CD14-positive monocyte (primary cell): ENCODE data around the gene IL22RA1. TPM values are rescaled to one million over a fixed set of nuclear protein-coding genes. Genes with fewer than 3 reads are reported as not detected.

Source experiments
- DNase-seq, 3 donors: peaks; one replicate each; pipeline ENCODE4 v3.0.0-alpha.2; 2011 to 2022
- H2AFZ ChIP-seq: 2 replicates; pipeline ENCODE4 v1.6.0; 2012; ENCODE audit warnings: mild to moderate bottlenecking, low read depth, low read length, inconsistent platforms; ENCODE audit not compliant: insufficient read depth, poor library complexity, severe bottlenecking
- H3K27ac ChIP-seq, 2 donors: 1 replicate in 1 of 2; 2 replicates in 1 of 2; pipeline ENCODE4 v1.5.1; 2012 to 2013; ENCODE audit warnings: low read length in 2 of 2, control low read depth in 1 of 2, inconsistent platforms in 1 of 2, low read depth in 1 of 2, mild to moderate bottlenecking in 1 of 2
- H3K27me3 ChIP-seq, 2 donors: one replicate each; pipeline versions ENCODE4 v1.6.0 to v1.6.1; 2011 to 2013; ENCODE audit warnings: low read length in 2 of 2; ENCODE audit not compliant: control insufficient read depth in 2 of 2, insufficient read depth in 2 of 2
- H3K36me3 ChIP-seq, 2 donors: replicated peaks in 1 of 2; 1 replicate in 1 of 2; 2 replicates in 1 of 2; pipeline versions ENCODE4 v1.5.1 to v1.6.1; 2012 to 2013; ENCODE audit warnings: low read length in 2 of 2, control low read depth in 1 of 2, inconsistent platforms in 1 of 2, mild to moderate bottlenecking in 1 of 2; ENCODE audit not compliant: insufficient read depth in 2 of 2, control insufficient read depth in 1 of 2
- H3K4me1 ChIP-seq, 2 donors: 1 replicate in 1 of 2; 2 replicates in 1 of 2; pipeline versions ENCODE4 v1.5.1 to v1.6.1; 2012 to 2013; ENCODE audit warnings: low read length in 2 of 2, control low read depth in 1 of 2, inconsistent platforms in 1 of 2, mild to moderate bottlenecking in 1 of 2, moderate library complexity in 1 of 2; ENCODE audit not compliant: insufficient read depth in 2 of 2, control insufficient read depth in 1 of 2
- H3K4me2 ChIP-seq: replicated peaks from 2 replicates; pipeline ENCODE3; 2012; ENCODE audit warnings: low read length, moderate library complexity, mild to moderate bottlenecking; ENCODE audit not compliant: poor library complexity, severe bottlenecking; ENCODE audit errors: extremely low read depth
- H3K4me3 ChIP-seq, 3 experiments: fragments of 200-600 bp in 1 of 3; sonication (generic) in 1 of 3; replicated peaks in 1 of 3; 1 replicate in 2 of 3; 2 replicates in 1 of 3; pipeline ENCODE4 v1.5.1; 2011 to 2013; ENCODE audit warnings: low read length in 3 of 3, mild to moderate bottlenecking in 3 of 3, control low read depth in 2 of 3, low read depth in 2 of 3, inconsistent platforms in 1 of 3, moderate library complexity in 1 of 3
- H3K79me2 ChIP-seq: 2 replicates; pipeline ENCODE4 v1.6.0; 2012; ENCODE audit warnings: mild to moderate bottlenecking, control low read depth, inconsistent platforms, low read length, moderate library complexity; ENCODE audit not compliant: insufficient read depth
- H3K9ac ChIP-seq: 2 replicates; pipeline ENCODE4 v1.6.0; 2017; ENCODE audit warnings: low read length, mild to moderate bottlenecking; ENCODE audit not compliant: insufficient read depth, poor library complexity, severe bottlenecking
- H3K9me3 ChIP-seq, 2 donors: replicated peaks in 1 of 2; 1 replicate in 1 of 2; 2 replicates in 1 of 2; pipeline versions ENCODE4 v1.5.1 to v1.6.1; 2012 to 2013; ENCODE audit warnings: low read length in 2 of 2, control low read depth in 1 of 2; ENCODE audit not compliant: control insufficient read depth in 1 of 2, insufficient read depth in 1 of 2
- H4K20me1 ChIP-seq: 2 replicates; pipeline ENCODE4 v1.6.0; 2012; ENCODE audit warnings: mild to moderate bottlenecking, low read length, control low read depth, moderate library complexity; ENCODE audit not compliant: insufficient read depth
- H3K27ac Mint-ChIP-seq, 7 donors: one replicate each; pipeline ENCODE4 v1.8.0; 2020; ENCODE audit warnings: mild to moderate bottlenecking in 7 of 7, mixed read lengths in 7 of 7, moderate library complexity in 6 of 7, inconsistent platforms in 2 of 7
- H3K27me3 Mint-ChIP-seq, 3 donors: one replicate each; pipeline ENCODE4 v1.8.0; 2021 to 2022; ENCODE audit warnings: low read depth in 3 of 3, mild to moderate bottlenecking in 3 of 3, mixed read lengths in 3 of 3, moderate library complexity in 3 of 3, inconsistent platforms in 1 of 3
- H3K36me3 Mint-ChIP-seq, 2 donors: one replicate each; pipeline ENCODE4 v1.8.0; 2020; ENCODE audit warnings: mixed read lengths in 2 of 2, inconsistent platforms in 1 of 2, mild to moderate bottlenecking in 1 of 2
- H3K4me1 Mint-ChIP-seq: one replicate; pipeline ENCODE4 v1.8.0; 2020; ENCODE audit warnings: mild to moderate bottlenecking, mixed read lengths
- H3K4me3 Mint-ChIP-seq, 2 donors: one replicate each; pipeline ENCODE4 v1.8.0; 2020; ENCODE audit warnings: mild to moderate bottlenecking in 2 of 2, mixed read lengths in 2 of 2, moderate library complexity in 1 of 2
- H3K9me3 Mint-ChIP-seq, 7 donors: one replicate each; pipeline ENCODE4 v1.8.0; 2020 to 2022; ENCODE audit warnings: mixed read lengths in 7 of 7, mild to moderate bottlenecking in 6 of 7, moderate library complexity in 6 of 7, inconsistent platforms in 2 of 7
- WGBS: methylation state at CpG from one replicate; pipeline ENCODE4 v1.1.5; 2013; ENCODE audit warnings: missing lambda C conversion rate; ENCODE audit not compliant: insufficient coverage; 5-methylcytosine and 5-hydroxymethylcytosine counted together
- intact Hi-C, 2 donors: fragments of 100-400 bp; cut with micrococcal nuclease; formaldehyde crosslinking; loops; one replicate each; pipeline versions ENCODE4 v1.15.0 to v1.15.1; 2023
- polyA plus RNA-seq, 3 donors: library from polyadenylated mRNA; depleted of rRNA in 1 of 3; unstranded in 2 of 3; stranded (reverse) in 1 of 3; fragments of 300-500 nt in 2 of 3; fragments of >200 nt in 1 of 3; fragmentation: Illumina TruSeq in 2 of 3; gene quantifications; 1 replicate in 2 of 3; 2 replicates in 1 of 3; pipeline ENCODE4 v1.2.3, GENCODE V29; 2012 to 2021
- TF ChIP-seq, protein P1 (sequence below): fragments of 200-600 bp; IDR thresholded peaks from one replicate; pipeline ENCODE4 v1.8.0; 2022; ENCODE audit warnings: antibody characterized with exemption, mild to moderate bottlenecking

Gene IL22RA1
- polyA plus RNA-seq, 3 donors: not detected

DNA sequence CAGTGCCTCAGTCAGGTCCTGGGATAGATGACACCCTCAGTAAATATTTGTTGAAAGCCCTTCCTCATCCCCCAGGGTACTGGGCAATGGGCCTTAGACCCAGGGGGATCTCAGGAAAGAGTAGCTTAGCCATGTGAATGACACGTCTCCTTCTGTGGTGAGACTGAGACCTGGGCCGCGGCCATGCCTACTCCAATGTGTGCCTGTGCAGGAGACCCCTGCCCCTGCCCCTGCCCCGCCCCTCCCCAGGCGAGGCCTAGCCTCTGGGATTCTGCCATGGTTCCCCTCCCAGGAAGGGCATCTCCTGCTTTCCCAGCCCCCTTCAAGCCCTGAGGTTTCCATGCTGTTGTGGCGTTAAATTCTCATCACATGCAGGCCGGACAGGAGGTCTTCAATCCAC lies 38.1 kb downstream of the IL22RA1 start:
- H3K27ac Mint-ChIP-seq: no peak overlapping the region

GRCh38 chr1:24103879-24104278 lies 39.1 kb downstream of the IL22RA1 start:
- Mint-ChIP-seq H3K9me3 (no peaks in the 10 kb centered on the region), H3K36me3 (no peaks in the 10 kb centered on the region), H3K27me3 (no peaks in the 10 kb centered on the region), H3K4me3 (no peak overlapping the region), H3K4me1 (no peaks in the 10 kb centered on the region), H3K27ac (no peak overlapping the region)
- intact Hi-C loops: no loop called here
- Histone ChIP-seq H3K9me3 (no peaks in the 10 kb centered on the region), H3K27ac (no peak overlapping the region), H3K4me3 (no peak overlapping the region), H4K20me1 (no peaks in the 10 kb centered on the region), H3K4me1 (no peaks in the 10 kb centered on the region), H3K4me2 (no peak overlapping the region), H2AFZ (no peak overlapping the region), H3K9ac (no peak overlapping the region), H3K79me2 (no peaks in the 10 kb centered on the region), H3K36me3 (no peaks in the 10 kb centered on the region), H3K27me3 (no peaks in the 10 kb centered on the region)
- DNase-seq: no peak
- TF ChIP-seq, protein P1, sequence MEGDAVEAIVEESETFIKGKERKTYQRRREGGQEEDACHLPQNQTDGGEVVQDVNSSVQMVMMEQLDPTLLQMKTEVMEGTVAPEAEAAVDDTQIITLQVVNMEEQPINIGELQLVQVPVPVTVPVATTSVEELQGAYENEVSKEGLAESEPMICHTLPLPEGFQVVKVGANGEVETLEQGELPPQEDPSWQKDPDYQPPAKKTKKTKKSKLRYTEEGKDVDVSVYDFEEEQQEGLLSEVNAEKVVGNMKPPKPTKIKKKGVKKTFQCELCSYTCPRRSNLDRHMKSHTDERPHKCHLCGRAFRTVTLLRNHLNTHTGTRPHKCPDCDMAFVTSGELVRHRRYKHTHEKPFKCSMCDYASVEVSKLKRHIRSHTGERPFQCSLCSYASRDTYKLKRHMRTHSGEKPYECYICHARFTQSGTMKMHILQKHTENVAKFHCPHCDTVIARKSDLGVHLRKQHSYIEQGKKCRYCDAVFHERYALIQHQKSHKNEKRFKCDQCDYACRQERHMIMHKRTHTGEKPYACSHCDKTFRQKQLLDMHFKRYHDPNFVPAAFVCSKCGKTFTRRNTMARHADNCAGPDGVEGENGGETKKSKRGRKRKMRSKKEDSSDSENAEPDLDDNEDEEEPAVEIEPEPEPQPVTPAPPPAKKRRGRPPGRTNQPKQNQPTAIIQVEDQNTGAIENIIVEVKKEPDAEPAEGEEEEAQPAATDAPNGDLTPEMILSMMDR: no peak
- WGBS: 80% methylated on average over 1 of the region's 3 CpGs

More for the DNA sequence above, 38.1 kb downstream of the IL22RA1 start:
- DNase-seq: no peak
- TF ChIP-seq, protein P1: no peak
- Mint-ChIP-seq H3K27me3 (no peaks in the 10 kb centered on the region), H3K9me3 (no peaks in the 10 kb centered on the region), H3K4me3 (no peak overlapping the region), H3K36me3 (no peaks in the 10 kb centered on the region), H3K4me1 (no peaks in the 10 kb centered on the region)
- Histone ChIP-seq H3K27ac (no peak overlapping the region), H3K27me3 (no peaks in the 10 kb centered on the region), H3K4me1 (no peaks in the 10 kb centered on the region), H4K20me1 (no peaks in the 10 kb centered on the region), H3K4me2 (no peak overlapping the region), H3K36me3 (no peaks in the 10 kb centered on the region), H3K9ac (no peak overlapping the region), H2AFZ (no peak overlapping the region), H3K4me3 (no peak overlapping the region), H3K79me2 (no peaks in the 10 kb centered on the region), H3K9me3 (no peaks in the 10 kb centered on the region)
- 89% methylated on average over 7 of the region's 7 CpGs for whole genome bisulfite sequencing
- intact Hi-C loops: no loop called here
